NCI-H226 (cell line): ENCODE data around the gene ADH7.
"Not testable (repeated sequence)": the region's sequence is repeated elsewhere in the genome, so short reads cannot be mapped to it uniquely, and the experiment has no call there.

Source experiments
- DNase-seq: peaks from one replicate; pipeline ENCODE4 v3.0.0-alpha.2; 2015

Gene ADH7

GRCh38 chr4:99377341-99377740, 57.8 kb downstream of the ADH7 start:
- not testable (repeated sequence) for DNase-seq

GRCh38 chr4:99372464-99372863, 62.7 kb downstream of the ADH7 start:
- not testable (repeated sequence) for DNase-seq

DNA sequence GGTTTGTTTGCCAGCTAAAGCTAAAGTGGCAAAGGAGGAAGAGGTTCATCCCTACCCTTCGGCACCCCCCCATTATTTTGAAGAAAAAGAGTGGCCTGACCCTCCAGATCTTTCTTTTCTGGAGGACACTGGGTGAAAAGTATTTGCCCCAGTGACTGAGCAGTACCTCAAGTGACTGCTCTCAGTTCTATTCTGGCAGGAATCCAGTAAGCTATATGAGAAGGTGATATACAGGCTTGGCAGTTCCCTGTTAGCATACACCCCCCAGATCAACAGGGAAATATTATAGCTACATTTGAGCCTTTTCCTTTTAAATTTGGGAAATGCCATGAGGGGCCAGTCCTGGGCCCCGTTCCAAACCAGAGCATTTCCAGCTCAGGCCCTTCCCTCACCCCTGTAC, 67.3 kb downstream of the ADH7 start:
- not testable (repeated sequence) for DNase-seq

DNA sequence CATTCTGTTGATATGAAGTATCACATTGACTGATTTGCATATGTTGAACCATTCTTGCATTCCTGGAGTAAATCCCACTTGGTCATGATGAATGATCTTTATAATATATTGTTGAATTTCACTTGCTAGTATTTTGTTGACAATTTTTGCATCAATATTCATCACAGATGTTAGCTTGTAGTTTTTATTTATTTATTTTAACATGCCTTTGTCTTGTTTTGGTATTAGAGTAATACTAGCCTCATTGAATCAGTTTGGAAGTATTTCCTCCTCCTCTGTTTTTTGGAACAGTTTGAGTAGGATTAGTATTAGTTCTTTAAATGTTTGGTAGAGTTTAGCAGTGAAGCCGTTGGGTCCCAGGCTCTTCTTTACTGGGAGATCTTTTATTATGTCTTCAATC, 68.7 kb downstream of the ADH7 start:
- DNase-seq = no peak

DNA sequence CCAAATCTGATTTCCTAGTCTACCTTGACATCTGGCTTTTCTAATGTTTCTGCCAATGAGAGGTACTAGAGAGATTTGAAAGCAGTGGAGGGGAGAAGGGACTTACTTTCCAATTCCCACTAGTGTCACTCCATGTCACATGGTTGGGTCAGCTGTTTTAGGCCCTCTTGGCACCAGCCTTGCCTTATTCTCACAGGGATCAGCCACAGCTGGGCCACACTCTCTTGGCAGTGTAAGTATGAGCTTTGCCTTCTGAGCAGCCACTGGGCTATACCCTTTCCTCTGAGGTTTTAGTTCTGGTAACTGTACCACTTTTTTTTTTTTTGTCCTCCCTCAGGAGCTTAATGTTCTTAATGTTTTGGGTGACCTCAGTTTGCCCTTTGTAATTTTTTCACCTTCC, 72.4 kb downstream of the ADH7 start:
- no peak for DNase-seq
